IMR-90 (cell line): ENCODE measurements around the gene SCFD2. TPM values are rescaled to one million over a fixed set of nuclear protein-coding genes. Genes with fewer than 3 reads are reported as not detected.

Experiments
- ATAC-seq: fragments of 200-7000 bp; cut with Tn5 transposase; 2 replicates; pipeline ENCODE4 v1.9.1; 2020; ENCODE audit warnings: low read depth, mild to moderate bottlenecking, moderate library complexity
- BruUV-seq: library from RNA; stranded (reverse); fragments of 400-500 nt; replicated peaks from 2 replicates; lab custom pipeline; 2021; lab: Mats Ljungman, UMichigan
- CTCF ChIA-PET: fragments of 300-600 bp; formaldehyde crosslinking; extraction: SDS; loops from one replicate; lab custom pipeline; 2021; ENCODE audit warnings: antibody characterized with exemption; lab: Yijun Ruan, JAX
- POLR2A ChIA-PET: fragments of 300-600 bp; sonication (Branson Sonifier 250); formaldehyde crosslinking; loops from one replicate; lab custom pipeline; 2022; ENCODE audit warnings: antibody characterized with exemption; ENCODE audit not compliant: unreplicated experiment; lab: Charles Lee
- DNase-seq: peaks from one replicate; pipeline ENCODE4 v3.0.0; 2013
- H2AFZ ChIP-seq: replicated peaks from 2 replicates; pipeline ENCODE3; 2013; ENCODE audit warnings: low read length, mild to moderate bottlenecking; ENCODE audit not compliant: poor library complexity
- H2AK5ac ChIP-seq: 2 replicates; pipeline ENCODE4 v1.6.1; 2013; ENCODE audit warnings: low read depth, low read length, inconsistent platforms
- H2AK9ac ChIP-seq: replicated peaks from 2 replicates; pipeline ENCODE3; 2013; ENCODE audit warnings: mild to moderate bottlenecking, low read depth, low read length, moderate library complexity; ENCODE audit not compliant: poor library complexity
- H2BK120ac ChIP-seq: 2 replicates; pipeline ENCODE4 v1.6.1; 2013; ENCODE audit warnings: low read depth, low read length, inconsistent platforms
- H2BK15ac ChIP-seq: 3 replicates; pipeline ENCODE4 v1.6.1; 2013; ENCODE audit warnings: low read depth, low read length, inconsistent platforms
- H2BK20ac ChIP-seq: 2 replicates; pipeline ENCODE4 v1.6.1; 2013; ENCODE audit warnings: low read depth, mild to moderate bottlenecking, inconsistent platforms, low read length, moderate library complexity
- H2BK5ac ChIP-seq: 2 replicates; pipeline ENCODE4 v1.6.1; 2013; ENCODE audit warnings: mild to moderate bottlenecking, low read depth, low read length, inconsistent platforms; ENCODE audit not compliant: poor library complexity, severe bottlenecking
- H3K14ac ChIP-seq: replicated peaks from 2 replicates; pipeline ENCODE4 v1.6.1; 2013; ENCODE audit warnings: low read depth, low read length, inconsistent platforms
- H3K18ac ChIP-seq: 2 replicates; pipeline ENCODE4 v1.6.1; 2013; ENCODE audit warnings: low read depth, low read length, control low read depth
- H3K23ac ChIP-seq: 2 replicates; pipeline ENCODE4 v1.6.1; 2013; ENCODE audit warnings: low read depth, low read length, inconsistent platforms
- H3K27ac ChIP-seq: 2 replicates; pipeline ENCODE4 v1.5.1; 2013; ENCODE audit warnings: mild to moderate bottlenecking, control low read depth, low read length; ENCODE audit not compliant: insufficient read depth
- H3K27me3 ChIP-seq: 2 replicates; pipeline ENCODE4 v1.6.1; 2013; ENCODE audit warnings: low read length; ENCODE audit not compliant: control insufficient read depth, insufficient read depth
- H3K36me3 ChIP-seq: 2 replicates; pipeline ENCODE4 v1.6.1; 2013; ENCODE audit warnings: low read length, mixed read lengths; ENCODE audit not compliant: control insufficient read depth, insufficient read depth
- H3K4ac ChIP-seq: 2 replicates; pipeline ENCODE4 v1.6.1; 2013; ENCODE audit warnings: low read depth, low read length, inconsistent platforms
- H3K4me1 ChIP-seq: 2 replicates; pipeline ENCODE4 v1.6.1; 2013; ENCODE audit warnings: low read length, mixed read lengths; ENCODE audit not compliant: control insufficient read depth, insufficient read depth
- H3K4me2 ChIP-seq: 2 replicates; pipeline ENCODE4 v1.6.1; 2013; ENCODE audit warnings: low read depth, mild to moderate bottlenecking, control low read depth, low read length, moderate library complexity
- H3K4me3 ChIP-seq: 2 replicates; pipeline ENCODE4 v1.5.1; 2013; ENCODE audit warnings: low read depth, mild to moderate bottlenecking, control low read depth, low read length, moderate library complexity; ENCODE audit not compliant: insufficient read depth
- H3K56ac ChIP-seq: 2 replicates; pipeline ENCODE4 v1.6.1; 2013; ENCODE audit warnings: low read length, inconsistent platforms; ENCODE audit not compliant: insufficient read depth; ENCODE audit errors: extremely low read depth
- H3K79me1 ChIP-seq, 2 experiments: 2 replicates each; pipeline ENCODE4 v1.6.1; 2013; ENCODE audit warnings: low read length in 2 of 2, inconsistent platforms in 1 of 2, low read depth in 1 of 2
- H3K9ac ChIP-seq: 2 replicates; pipeline ENCODE4 v1.6.1; 2013; ENCODE audit warnings: low read depth, low read length, control low read depth
- H3K9me1 ChIP-seq: 2 replicates; pipeline ENCODE4 v1.6.1; 2013; ENCODE audit warnings: low read length, inconsistent platforms; ENCODE audit not compliant: insufficient read depth
- H3K9me3 ChIP-seq: 2 replicates; pipeline ENCODE4 v1.6.1; 2013; ENCODE audit warnings: low read length; ENCODE audit not compliant: control insufficient read depth, insufficient read depth
- H4K20me1 ChIP-seq: 2 replicates; pipeline ENCODE4 v1.6.1; 2013; ENCODE audit warnings: low read length, inconsistent platforms; ENCODE audit not compliant: insufficient read depth
- H4K5ac ChIP-seq: 2 replicates; pipeline ENCODE4 v1.6.1; 2013; ENCODE audit warnings: mild to moderate bottlenecking, low read depth, low read length, control low read depth
- H4K8ac ChIP-seq, 2 experiments: 2 replicates each; pipeline ENCODE4 v1.6.1; 2013; ENCODE audit warnings: low read depth in 2 of 2, low read length in 2 of 2, control low read depth in 1 of 2, inconsistent platforms in 1 of 2
- H4K91ac ChIP-seq: 2 replicates; pipeline ENCODE4 v1.6.1; 2013; ENCODE audit warnings: low read depth, low read length, inconsistent platforms; ENCODE audit not compliant: insufficient read depth
- BHLHE40 ChIP-seq: fragments of 150-350 bp; IDR thresholded peaks from 2 replicates; pipeline ENCODE4 v1.6.1; 2016; ENCODE audit warnings: mild to moderate bottlenecking, low read depth, low read length
- CEBPB ChIP-seq: IDR thresholded peaks from 2 replicates; pipeline ENCODE4 v1.6.1; 2012; ENCODE audit warnings: low read depth, low read length, improper control_type of control experiment
- CHD1 ChIP-seq: IDR thresholded peaks from 2 replicates; pipeline ENCODE4 v1.6.1; 2012; ENCODE audit warnings: low read depth, low read length, improper control_type of control experiment
- FOS ChIP-seq: fragments of 150-350 bp; IDR thresholded peaks from 2 replicates; pipeline ENCODE4 v1.6.1; 2016; ENCODE audit warnings: low read depth, low read length
- MAFK ChIP-seq: IDR thresholded peaks from 2 replicates; pipeline ENCODE4 v1.6.1; 2012; ENCODE audit warnings: low read depth, low read length, improper control_type of control experiment
- MAZ ChIP-seq: IDR thresholded peaks from 2 replicates; pipeline ENCODE4 v1.6.1; 2012; ENCODE audit warnings: low read depth, mild to moderate bottlenecking, low read length, improper control_type of control experiment, moderate library complexity, borderline replicate concordance
- MXI1 ChIP-seq: IDR thresholded peaks from 2 replicates; pipeline ENCODE4 v1.6.1; 2012; ENCODE audit warnings: low read depth, mild to moderate bottlenecking, low read length, moderate library complexity, borderline replicate concordance
- NFE2L2 ChIP-seq: fragments of 150-350 bp; IDR thresholded peaks from 2 replicates; pipeline ENCODE4 v1.6.1; 2016; ENCODE audit warnings: low read depth, mild to moderate bottlenecking, low read length
- POLR2A ChIP-seq: IDR thresholded peaks from 2 replicates; pipeline ENCODE4 v1.6.1; 2012; ENCODE audit warnings: mild to moderate bottlenecking, low read depth, low read length
- RAD21 ChIP-seq: IDR thresholded peaks from 2 replicates; pipeline ENCODE4 v1.6.1; 2012; ENCODE audit warnings: low read length, improper control_type of control experiment
- RCOR1 ChIP-seq: IDR thresholded peaks from 2 replicates; pipeline ENCODE4 v1.6.1; 2012; ENCODE audit warnings: mild to moderate bottlenecking, low read length, improper control_type of control experiment; ENCODE audit not compliant: insufficient replicate concordance
- RFX5 ChIP-seq: IDR thresholded peaks from 2 replicates; pipeline ENCODE4 v1.8.0; 2012; ENCODE audit warnings: low read depth, mild to moderate bottlenecking, low read length, moderate library complexity
- SMC3 ChIP-seq: fragments of 150-350 bp; IDR thresholded peaks from 2 replicates; pipeline ENCODE4 v1.6.1; 2016; ENCODE audit warnings: low read depth, mild to moderate bottlenecking, antibody characterized with exemption, low read length, moderate library complexity
- WGBS, 2 experiments: methylation state at CpG; one replicate each; pipeline versions ENCODE4 v1.1.5 to v1.1.7; 2013; ENCODE audit warnings: missing lambda C conversion rate in 2 of 2; ENCODE audit not compliant: insufficient read length in 1 of 2; ENCODE audit errors: extremely low coverage in 2 of 2; 5-methylcytosine and 5-hydroxymethylcytosine counted together
- dilution Hi-C: fragments of 300-500 bp; cut with HindIII; formaldehyde crosslinking; loops from one replicate; pipeline ENCODE4 v1.14.3; 2018; ENCODE audit warnings: low sequenced_read_pairs; ENCODE audit not compliant: unreplicated experiment
- in situ Hi-C: fragments of 300-500 bp; cut with MboI; formaldehyde crosslinking; loops from 3 replicates; pipeline ENCODE4 v1.14.3; 2019; ENCODE audit warnings: low sequenced_read_pairs, inconsistent platforms, mixed read lengths
- intact Hi-C: fragments of 100-400 bp; cut with micrococcal nuclease; formaldehyde crosslinking; loops from 2 replicates; pipeline ENCODE4 v1.10.0; 2022
- polyA plus RNA-seq, 3 experiments: library from polyadenylated mRNA; depleted of rRNA; stranded (reverse); fragments of >200 nt; gene quantifications; 2 replicates each; pipeline ENCODE4 v1.2.3, GENCODE V29; 2012; ENCODE audit warnings: low replicate concordance in 1 of 3
- total RNA-seq: library from RNA; depleted of rRNA; stranded (reverse); fragments of >200 nt; gene quantifications from 2 replicates; pipeline ENCODE4 v1.2.3, GENCODE V29; 2012
- TF ChIP-seq, protein P1 (sequence below): conservative IDR thresholded peaks from 2 replicates; pipeline ENCODE4 v1.5.1; 2012; ENCODE audit warnings: mild to moderate bottlenecking, low read depth, low read length, improper control_type of control experiment
- TF ChIP-seq, protein P2 (sequence below): fragments of 150-350 bp; IDR thresholded peaks from 2 replicates; pipeline ENCODE4 v1.6.1; 2017; ENCODE audit warnings: mild to moderate bottlenecking, antibody characterized with exemption, low read length, low read depth
- TF ChIP-seq, protein P3 (sequence below): fragments of 150-350 bp; IDR thresholded peaks from 2 replicates; pipeline ENCODE4 v1.6.1; 2016; ENCODE audit warnings: low read depth, mild to moderate bottlenecking, low read length, moderate library complexity, borderline replicate concordance

SCFD2 gene
- total and polyA plus RNA-seq, 2 of the 4 experiments (the other 2 are of a cell fraction), result 18.9 to 62.4 TPM

DNA sequence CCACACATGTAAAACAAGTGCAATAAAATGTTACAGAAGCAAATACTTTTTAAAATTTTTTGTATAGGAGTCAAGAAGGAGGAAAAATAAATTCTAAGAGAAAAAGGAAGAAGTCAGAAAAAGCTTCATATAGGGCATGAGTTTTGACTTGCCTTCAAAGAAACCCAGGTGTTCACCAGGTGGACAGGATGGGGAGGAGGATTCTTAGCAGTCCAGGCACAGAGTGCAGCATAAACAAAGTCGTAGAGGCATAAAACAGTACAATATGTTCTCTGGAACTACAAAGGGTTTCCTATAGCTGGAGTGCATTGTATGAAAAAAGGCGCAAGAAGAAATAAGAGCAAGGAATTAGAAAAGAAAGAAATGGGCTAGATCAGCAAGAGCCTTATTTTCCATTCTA lies 1.9 kb upstream of the SCFD2 start:
- no TSS peak for BruUV-seq
- intact Hi-C loops (loop anchor here (5.0 kb wide), 3 partner anchors 350 to 990 kb away; no protein-coding TSS in a partner anchor), in situ Hi-C loops (loop anchor here (5.0 kb wide), 1 partner anchor 860 kb away; the partner anchor contains the start of gene PDGFRA), dilution Hi-C loops (no loop called here)
- H2AFZ ChIP-seq, result no peak overlapping the region
- peaks cover 7 to 17% of the 10 kb centered on the region in 2 experiments; a peak in 3 of 4 replicates for H3K79me1 ChIP-seq
- H4K91ac ChIP-seq, result no peak overlapping the region
- DNase-seq (no peak), ATAC-seq (no peak)
- TF ChIP-seq RCOR1, result no peak
- TF ChIP-seq NFE2L2, result no peak
- TF ChIP-seq BHLHE40, result no peak
- TF ChIP-seq MXI1, result no peak
- no peak for TF ChIP-seq MAZ
- TF ChIP-seq, protein P1, sequence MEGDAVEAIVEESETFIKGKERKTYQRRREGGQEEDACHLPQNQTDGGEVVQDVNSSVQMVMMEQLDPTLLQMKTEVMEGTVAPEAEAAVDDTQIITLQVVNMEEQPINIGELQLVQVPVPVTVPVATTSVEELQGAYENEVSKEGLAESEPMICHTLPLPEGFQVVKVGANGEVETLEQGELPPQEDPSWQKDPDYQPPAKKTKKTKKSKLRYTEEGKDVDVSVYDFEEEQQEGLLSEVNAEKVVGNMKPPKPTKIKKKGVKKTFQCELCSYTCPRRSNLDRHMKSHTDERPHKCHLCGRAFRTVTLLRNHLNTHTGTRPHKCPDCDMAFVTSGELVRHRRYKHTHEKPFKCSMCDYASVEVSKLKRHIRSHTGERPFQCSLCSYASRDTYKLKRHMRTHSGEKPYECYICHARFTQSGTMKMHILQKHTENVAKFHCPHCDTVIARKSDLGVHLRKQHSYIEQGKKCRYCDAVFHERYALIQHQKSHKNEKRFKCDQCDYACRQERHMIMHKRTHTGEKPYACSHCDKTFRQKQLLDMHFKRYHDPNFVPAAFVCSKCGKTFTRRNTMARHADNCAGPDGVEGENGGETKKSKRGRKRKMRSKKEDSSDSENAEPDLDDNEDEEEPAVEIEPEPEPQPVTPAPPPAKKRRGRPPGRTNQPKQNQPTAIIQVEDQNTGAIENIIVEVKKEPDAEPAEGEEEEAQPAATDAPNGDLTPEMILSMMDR, result no peak
- TF ChIP-seq CEBPB, result no peak
- no peak for TF ChIP-seq RFX5
- TF ChIP-seq, protein P2, sequence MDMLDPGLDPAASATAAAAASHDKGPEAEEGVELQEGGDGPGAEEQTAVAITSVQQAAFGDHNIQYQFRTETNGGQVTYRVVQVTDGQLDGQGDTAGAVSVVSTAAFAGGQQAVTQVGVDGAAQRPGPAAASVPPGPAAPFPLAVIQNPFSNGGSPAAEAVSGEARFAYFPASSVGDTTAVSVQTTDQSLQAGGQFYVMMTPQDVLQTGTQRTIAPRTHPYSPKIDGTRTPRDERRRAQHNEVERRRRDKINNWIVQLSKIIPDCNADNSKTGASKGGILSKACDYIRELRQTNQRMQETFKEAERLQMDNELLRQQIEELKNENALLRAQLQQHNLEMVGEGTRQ, result no peak
- no peak for TF ChIP-seq CHD1
- TF ChIP-seq POLR2A, result no peak
- TF ChIP-seq, protein P3, sequence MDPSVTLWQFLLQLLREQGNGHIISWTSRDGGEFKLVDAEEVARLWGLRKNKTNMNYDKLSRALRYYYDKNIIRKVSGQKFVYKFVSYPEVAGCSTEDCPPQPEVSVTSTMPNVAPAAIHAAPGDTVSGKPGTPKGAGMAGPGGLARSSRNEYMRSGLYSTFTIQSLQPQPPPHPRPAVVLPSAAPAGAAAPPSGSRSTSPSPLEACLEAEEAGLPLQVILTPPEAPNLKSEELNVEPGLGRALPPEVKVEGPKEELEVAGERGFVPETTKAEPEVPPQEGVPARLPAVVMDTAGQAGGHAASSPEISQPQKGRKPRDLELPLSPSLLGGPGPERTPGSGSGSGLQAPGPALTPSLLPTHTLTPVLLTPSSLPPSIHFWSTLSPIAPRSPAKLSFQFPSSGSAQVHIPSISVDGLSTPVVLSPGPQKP, result no peak
- no peak for TF ChIP-seq MAFK
- TF ChIP-seq FOS, result no peak
- no peak for TF ChIP-seq SMC3
- no peak for TF ChIP-seq RAD21
- H3K4me2 ChIP-seq, result no peak overlapping the region
- H3K18ac ChIP-seq, result no peak overlapping the region
- H3K9ac ChIP-seq, result no peak overlapping the region
- CTCF ChIA-PET, result no interaction called here
- 100% methylated on average over 2 of the region's 2 CpGs; no CpG with 5 or more reads in 1 of the 2 experiments for WGBS, 2 experiments
- H2BK15ac ChIP-seq, result no peak overlapping the region
- no peak overlapping the region for H3K23ac ChIP-seq
- no peak overlapping the region for H3K27ac ChIP-seq
- no peak overlapping the region for H3K4me3 ChIP-seq
- no peak overlapping the region for H3K56ac ChIP-seq
- H3K9me1 ChIP-seq, result no peaks in the 10 kb centered on the region
- H3K36me3 ChIP-seq, result no peaks in the 10 kb centered on the region
- H2AK5ac ChIP-seq, result no peak overlapping the region
- no peak overlapping the region for H2BK120ac ChIP-seq
- no peaks in the 10 kb centered on the region for H3K27me3 ChIP-seq
- no peaks in the 10 kb centered on the region for H4K20me1 ChIP-seq
- no peak overlapping the region for H4K5ac ChIP-seq
- no peak overlapping the region for H2BK5ac ChIP-seq
- no peak overlapping the region for H3K4ac ChIP-seq
- H2BK20ac ChIP-seq, result no peak overlapping the region
- no peak overlapping the region for H4K8ac ChIP-seq
- no peaks in the 10 kb centered on the region for H3K4me1 ChIP-seq
- H2AK9ac ChIP-seq, result no peak overlapping the region
- H3K9me3 ChIP-seq, result no peaks in the 10 kb centered on the region
- no peak overlapping the region for H3K14ac ChIP-seq
- POLR2A ChIA-PET, result interaction anchor here (0.6 kb wide), 1 partner anchor 845 kb away, joined by 10 read pairs; no protein-coding TSS in a partner anchor
